GM18502 (cell line): Measurements from ENCODE around the gene ADGRL1.
"Not testable (repeated sequence)": the region's sequence is repeated elsewhere in the genome, so short reads cannot be mapped to it uniquely, and the experiment has no call there.

Source experiments
- ATAC-seq: cut with Tn5 transposase; IDR thresholded peaks from one replicate; pipeline ENCODE4 v1.9.1; 2021; ENCODE audit warnings: mild to moderate bottlenecking; ENCODE audit not compliant: unreplicated experiment, poor library complexity

Gene ADGRL1

DNA sequence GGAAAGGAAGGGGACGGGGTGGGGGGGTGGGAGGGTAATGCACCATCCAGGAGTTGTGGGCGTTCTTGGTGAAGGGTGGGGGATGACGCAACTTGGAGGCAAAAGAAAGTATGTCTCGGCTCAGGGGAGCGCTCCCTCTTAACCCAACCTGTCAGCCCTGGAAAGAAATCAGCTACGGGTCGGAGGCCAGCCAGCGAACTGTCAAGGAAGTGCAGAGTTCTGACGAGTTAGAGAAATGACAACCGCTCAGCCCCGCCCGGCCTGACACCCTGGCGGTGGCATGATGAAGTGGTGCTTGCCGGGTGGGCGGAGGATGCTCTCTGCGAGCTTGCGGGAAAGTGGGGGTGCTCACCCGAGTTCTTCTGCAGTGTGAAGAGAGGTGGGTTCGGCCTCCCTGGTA lies 15.4 kb upstream of the ADGRL1 start:
- ATAC-seq, result not testable (repeated sequence)

DNA sequence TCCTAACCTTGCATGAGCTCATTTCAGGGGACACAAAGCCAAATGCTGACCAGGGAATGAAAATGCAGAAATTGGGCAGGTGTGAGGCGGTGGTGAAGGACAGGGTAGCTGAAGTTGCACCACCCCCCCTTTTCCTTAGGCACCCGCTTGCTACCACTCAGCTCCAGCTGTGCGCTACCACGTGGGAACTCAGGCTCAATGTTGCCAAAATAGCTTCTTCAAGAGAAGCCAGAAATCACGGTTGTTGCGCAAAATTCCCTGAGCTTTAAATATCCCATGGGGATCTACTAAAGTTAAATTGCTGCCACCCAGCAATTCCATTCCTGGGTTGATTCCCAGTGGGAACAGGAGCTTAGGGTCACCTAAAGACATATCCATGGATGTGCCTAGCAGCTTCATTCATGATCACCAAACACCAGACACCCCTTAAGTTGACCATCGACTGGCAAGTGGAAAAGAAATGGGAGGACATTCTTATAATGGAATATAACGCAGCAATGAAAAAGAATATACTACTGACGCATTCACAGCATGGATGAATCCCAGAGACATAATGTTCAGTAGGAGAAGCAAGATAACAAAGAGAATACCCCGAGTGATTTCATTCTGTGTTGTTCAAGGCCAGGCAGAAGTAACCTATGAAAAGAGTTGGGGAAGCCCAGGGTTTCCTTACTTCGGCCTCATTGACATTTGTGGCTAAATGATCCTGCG lies 12.8 kb upstream of the ADGRL1 start:
- no peak for ATAC-seq

DNA sequence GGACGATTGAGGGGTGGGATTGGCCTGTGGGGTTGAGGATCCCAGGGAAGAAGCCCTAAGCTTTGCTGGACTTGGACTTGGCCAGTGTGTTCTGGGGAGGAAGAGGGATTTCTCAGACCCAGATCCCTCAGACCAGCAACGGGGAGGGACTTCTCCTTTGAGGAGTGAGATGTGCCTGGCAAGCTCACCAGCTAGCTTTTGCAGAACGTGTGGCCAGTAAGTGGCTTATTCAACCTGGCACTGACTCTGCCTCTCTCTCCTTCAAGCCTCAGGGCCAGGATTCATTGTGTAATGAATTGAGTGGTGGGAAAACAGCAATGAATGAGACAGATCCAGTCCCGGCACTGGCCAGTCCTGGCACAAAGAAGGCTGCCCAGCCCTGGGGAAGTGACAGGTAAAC lies 11.9 kb upstream of the ADGRL1 start:
- not testable (repeated sequence) for ATAC-seq

DNA sequence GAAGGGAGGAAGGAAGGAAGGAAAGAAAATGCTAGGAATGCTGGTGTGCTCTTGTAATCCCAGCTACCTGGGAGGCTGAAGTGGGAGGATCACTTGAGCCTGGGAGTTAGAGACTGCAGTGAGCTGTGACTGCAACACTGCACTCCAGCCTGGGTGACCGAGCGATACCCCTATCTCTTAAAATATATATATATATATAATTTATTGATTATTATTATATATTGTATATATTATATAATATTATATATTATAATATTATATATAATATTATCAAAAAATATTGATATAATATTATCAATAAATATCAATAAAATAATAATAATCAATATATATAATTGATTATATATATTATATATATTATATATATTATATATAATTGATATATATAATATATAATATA lies 8.6 kb upstream of the ADGRL1 start:
- ATAC-seq, result no peak

DNA sequence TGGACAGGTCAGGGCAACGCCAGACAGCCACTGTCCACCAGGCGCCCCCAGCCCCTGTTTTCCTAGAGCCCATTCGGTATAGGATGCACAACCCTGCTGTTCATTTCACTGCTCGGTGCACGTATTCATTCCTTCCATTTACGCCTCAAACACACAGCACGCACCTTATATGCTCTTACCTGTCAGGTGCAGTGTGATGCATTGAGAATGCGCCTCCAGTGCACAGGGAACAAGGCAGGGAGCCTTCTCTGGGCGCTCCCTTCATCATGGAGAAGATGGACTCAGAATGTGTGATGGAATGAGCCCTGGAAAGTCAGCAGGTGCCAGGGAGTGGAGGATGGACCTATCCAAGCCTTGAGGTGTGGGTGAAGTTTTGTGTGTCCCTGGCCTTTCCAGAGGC lies 4.2 kb upstream of the ADGRL1 start:
- not testable (repeated sequence) for ATAC-seq

DNA sequence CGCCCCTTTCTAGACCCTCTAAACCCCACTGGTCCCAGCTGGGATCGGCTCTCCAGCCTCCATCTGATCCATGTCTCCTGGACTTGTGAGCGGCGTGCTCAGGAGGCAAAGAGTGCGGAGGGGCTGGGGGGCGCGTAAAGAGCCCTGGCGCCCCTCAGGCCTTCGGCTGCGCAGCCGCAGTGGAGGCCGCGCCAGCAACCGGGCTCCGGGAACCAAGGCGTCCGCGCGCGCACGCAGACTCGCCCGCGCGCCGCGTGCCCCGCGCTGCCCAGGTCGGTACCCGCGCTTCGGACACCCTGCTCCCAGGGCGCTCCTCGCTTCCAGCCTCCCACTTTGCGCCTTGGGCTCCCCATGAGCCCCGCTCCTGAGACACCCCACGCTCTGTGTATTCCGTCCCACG lies 3.4 kb upstream of the ADGRL1 start:
- not testable (repeated sequence) for ATAC-seq

DNA sequence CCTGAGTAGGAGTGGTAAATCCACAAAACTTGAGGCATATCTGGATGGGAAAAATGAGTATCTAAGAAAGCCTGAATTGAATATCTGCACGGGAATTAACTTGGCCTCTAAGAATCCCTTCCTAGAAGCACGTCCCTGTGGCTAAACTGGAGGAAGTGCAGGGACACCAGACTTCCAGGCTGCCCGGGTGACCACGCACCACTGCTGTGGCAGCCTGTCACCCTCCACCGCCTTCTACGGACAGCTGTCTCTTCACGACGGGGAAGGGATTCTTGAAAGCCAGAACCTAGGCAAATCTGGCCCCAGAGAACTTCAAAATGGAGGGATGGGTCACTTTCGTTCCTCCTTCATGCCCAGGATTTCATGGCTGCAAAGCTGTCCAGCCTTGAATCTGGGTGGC lies 2.5 kb upstream of the ADGRL1 start:
- not testable (repeated sequence) for ATAC-seq

DNA sequence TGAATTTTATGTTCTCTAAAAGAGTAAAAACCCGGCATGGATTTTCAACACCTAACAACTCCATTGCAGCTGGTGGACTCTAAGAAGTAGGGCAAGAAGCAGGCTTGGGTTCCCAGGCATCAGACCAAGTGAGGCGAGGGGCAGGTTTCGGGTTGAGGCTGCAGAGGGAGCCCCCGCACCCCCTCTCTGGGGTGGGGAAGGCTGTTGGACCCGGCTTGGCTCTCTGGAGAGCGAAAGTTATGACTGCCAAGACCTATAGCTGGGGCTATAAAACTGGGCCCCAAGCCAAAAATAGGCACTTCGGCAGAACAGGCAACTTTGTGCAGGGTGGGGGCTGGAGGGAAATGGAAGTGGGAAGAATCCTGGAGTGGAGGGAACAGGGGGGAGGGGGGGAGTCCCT lies 1.8 kb upstream of the ADGRL1 start:
- ATAC-seq, result not testable (repeated sequence)

DNA sequence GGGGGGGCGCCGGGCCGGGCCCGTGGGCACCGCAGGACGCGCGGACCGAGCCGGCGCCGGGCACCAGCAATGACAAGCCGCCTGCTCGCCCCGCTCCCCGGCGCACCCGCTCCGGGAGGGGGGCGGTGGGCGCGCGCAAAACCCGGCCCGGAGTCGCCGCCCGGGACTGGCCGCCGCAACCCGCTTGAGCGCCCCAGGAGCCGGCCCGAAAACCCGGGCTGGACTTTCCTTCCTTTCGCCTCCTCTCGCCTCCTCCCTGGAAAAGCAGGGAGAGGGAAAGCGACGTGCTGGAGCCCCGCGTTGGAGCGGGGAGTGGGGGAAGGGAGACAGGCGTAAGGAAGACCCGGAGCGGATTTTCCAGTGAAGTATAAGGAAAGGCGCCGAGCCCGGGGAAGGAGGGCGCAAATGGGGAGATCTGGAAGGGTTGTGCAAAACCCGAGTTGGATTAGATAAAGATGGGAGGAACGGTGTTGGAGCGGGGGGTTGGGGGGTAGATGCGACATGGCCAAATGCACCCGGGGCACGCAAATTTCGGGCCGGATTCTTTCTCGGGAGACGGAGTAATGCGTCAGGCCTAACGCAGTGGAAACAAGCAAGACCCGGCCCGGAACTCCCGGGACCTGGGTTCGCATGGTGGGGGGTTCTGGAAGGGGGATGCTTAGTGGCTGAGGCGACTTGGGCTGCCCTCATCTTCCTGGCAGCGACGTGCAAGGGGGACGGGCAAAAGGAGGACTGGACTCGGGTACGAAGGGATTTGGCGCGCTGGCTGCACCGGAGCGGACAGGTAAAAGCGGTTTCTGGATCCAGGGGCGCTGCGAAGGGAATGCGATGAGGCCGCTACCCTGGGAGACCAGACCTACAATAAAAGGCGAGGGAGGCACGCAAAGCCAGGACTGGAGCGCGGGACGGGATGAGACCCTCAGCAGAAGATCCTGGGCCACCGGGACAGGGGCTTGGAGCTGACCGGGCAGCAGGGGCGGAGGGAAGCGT lies 1.1 kb upstream of the ADGRL1 start:
- not testable (repeated sequence) for ATAC-seq

DNA sequence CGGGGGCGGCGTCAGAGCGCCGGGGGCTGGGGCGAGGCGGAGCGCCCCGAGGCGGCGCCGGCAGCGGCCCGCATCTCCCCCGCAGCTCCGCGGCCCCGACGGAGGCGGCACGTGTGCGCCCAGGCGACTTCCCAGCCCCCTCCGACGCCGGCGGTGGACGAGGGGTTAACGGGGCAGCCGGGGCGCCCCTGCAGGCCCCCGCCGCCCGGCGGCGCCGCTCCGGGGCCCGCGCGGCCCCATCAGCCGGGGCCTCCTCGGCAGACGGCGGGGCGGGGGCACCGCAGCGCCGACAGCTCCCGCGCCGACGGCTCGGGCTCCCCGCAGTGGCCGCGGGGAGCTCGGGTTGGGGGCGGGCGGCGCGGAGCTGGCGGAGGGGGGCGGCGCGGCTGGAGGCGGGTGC lies 339 bp upstream of the ADGRL1 start:
- not testable (repeated sequence) for ATAC-seq

DNA sequence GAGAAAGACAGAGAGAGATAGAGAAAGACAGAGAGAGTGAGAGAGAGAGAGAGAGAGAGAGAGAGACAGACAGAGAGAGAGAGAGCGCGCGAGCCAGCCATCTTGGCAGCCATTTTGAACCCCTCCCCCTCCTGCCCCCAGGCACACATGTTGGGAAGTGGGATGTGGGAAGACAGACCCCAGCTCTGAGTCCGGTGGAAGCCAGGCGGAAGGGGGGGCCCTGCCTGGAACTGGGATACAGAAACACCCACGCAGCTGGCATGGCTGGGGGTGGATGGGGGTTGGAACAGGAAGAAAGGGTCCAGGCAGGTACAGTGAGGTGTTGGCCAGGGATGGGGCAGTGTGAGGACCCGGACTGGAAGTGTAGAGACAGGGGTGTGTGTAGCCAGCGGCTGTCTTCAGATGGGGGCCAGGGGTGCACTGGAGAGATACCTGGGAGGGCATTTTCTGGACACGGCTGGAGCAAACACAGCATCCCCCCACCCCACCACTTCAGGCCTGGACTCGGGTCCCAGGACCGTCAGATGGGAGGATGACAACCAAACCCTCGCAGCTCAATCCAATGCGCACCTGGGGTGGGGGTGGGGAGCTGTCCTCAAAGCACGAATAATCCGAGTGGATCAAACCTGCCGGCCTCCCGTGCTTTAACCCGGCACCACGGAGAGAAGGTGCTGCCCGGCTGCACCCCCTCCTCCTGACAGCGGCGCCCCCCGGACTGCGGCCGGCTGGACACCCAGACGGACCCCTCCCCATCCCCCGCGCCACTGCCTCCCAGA lies 1.1 kb downstream of the ADGRL1 start:
- not testable (repeated sequence) for ATAC-seq

DNA sequence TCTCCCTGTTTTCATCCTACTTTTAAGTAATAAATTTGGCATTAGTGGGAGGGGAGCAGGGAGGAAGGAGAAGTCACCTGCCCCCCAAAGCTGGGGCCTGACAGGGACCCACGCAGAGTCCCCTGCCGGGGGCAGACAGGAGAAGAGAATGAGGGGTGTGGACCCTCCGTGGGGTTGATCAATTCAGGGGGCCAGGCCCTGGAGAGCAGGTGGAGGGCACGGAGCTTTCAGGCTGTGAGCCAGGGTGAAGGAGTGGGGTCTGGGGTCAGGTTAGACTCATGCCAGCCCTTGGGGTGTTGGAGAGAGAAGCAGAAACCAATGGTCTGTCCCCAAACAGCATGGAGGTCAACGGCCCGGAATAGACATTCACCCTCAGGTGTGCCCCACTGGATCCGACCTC lies 1.8 kb downstream of the ADGRL1 start:
- not testable (repeated sequence) for ATAC-seq

DNA sequence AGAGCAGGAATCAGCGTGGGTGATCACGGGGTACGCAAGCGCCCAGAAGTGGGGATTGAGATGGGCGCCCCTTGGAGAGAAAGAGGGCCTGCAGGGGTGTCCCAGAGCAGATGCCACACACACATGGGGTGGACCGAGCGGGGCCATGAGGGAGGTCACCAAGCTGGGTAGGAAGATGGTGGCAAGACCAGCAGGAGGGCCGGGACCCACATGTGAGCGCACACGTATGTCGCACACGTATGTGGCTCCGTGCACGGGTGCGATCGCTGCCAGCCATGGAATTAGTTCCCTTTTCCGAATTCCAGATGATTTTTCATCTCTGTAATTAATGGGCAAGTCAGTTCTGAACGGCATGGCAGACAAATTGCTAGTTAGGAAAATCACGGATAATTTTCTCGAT lies 2.2 kb downstream of the ADGRL1 start:
- not testable (repeated sequence) for ATAC-seq

DNA sequence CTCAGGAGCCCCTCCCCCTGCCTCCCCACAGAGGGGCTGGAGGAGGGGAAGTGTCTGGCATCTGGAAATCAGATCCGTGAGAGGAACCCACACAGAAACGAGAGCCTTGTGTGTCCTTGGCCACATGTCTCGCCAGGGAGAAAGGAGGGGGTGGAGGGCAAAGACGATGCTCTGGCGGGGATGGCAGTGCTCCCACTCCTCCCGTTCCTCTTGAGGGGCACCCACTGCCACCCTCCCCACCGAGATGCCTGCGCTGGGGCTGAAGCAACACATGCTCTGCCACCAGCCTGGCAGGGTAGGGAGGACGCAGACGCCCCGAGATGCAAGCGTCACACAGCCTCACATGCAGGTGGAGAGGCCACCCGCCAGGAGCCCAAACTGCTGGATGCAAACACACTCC lies 2.8 kb downstream of the ADGRL1 start:
- ATAC-seq, result no peak

DNA sequence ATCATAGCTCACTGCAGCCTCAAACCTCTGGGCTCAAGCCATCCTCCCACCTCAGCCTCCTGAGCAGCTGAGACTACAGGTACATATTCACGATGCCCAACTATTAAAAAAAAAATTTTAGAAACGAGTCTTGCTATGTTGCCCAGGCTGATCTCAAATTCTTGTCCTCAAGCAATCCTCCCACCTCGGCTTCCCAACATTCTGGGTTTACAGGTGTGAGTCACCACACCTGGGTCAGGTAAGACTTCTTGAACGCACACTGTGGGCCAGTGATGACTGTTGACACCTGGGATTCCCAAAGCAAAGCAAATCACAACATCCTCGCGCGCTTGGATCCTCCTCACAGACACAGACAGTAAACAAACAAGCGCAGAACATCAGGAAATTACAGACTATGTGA lies 4.5 kb downstream of the ADGRL1 start:
- not testable (repeated sequence) for ATAC-seq

DNA sequence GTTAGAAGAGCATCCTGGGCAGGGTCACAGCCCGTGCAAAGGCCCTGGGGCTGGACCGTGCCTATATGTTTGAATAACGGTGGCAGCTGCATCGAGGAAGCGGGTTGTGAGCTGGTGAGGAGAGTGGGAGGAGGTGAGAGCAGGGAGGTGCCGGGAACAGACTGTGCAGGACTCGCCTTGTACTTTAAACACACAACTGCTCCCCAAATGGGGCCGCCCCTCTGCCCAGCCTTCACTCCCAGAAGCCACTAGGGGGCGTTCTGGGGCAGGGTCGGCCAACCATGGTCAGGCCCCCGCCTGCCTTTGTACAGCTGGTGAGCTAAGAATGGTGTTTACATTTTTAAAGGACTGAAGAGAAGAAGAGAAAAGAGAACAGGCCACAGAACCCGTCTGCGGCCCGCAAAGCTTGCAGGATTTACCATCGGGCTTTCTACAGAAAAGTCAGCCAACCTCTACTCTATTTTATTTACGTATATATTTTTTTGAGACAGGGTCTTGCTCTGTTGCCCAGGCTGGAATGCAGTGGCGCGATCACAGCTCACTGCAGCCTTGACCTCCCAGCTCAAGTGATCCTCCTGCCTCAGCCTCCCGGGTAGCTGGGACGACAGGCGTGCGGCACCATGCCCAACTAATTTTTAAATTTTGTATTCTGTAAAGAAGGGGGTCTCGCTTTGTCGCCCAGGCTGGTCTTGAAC lies 5.7 kb downstream of the ADGRL1 start:
- not testable (repeated sequence) for ATAC-seq

DNA sequence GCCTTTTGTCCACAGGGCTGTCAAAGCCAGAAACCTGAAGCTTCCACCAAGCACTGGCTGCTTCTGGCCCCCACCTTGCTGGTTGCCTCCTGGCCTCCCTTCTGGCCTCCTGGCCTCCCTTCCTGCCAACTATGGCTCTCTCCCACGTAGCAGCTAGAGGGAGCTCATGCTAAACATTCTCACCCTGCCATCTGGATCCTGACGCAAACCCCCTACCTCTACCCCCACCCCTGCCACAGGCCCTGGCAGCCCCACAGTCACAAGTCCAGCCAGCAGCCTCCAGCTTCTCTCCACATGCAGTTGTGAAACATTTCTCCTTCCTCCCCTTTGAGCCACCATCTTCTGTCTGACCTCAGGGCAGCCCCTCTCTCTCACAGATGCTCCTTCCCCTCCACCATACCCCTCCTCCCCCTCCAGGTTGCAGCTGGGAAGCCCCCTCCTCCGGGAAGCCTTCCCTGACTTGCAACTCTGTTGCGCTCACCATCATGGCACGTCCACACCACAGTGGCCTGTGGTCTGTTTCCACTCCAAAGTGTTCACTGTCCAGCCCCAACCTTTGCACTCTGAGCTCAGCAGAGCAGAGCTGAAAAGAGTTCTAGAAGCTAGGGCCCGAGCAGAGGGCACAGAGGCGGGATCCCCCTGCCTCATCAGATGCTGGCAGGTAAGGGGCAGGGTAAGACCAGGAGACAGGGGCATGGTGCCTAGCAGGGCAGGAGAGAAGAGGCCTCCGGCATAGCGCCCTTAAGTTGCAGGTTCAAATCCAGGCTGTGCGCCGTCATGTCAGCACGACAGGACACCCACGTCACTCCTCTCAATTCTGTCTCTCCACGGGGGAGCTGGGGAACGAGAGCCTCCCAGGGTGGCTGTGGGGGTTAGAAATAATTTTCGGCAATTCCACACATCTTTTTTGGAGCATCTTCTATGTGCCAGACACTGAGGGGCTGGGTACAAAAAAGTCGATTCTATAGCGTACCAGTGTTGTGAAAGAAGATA lies 7.3 kb downstream of the ADGRL1 start:
- no peak for ATAC-seq

DNA sequence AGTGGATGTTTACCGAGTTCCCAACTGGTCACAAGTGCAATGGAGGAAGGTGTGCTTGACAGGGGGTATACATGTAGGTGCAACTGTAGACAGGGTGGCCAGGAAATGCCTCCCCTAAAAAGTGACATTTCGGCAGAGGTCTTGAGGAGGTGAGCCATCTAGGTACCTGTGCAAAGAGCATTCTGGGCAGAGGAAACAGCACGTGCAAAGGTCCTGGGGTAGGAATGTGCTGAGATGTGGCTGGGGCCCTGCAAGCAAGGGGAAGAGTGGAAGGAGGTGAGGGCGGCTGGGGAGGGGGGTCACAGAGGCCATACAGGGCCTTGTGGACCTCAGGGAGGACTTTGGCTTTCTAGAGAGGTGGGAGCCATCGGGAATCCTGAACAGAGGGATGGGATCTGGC lies 8.1 kb downstream of the ADGRL1 start:
- ATAC-seq, result no peak

DNA sequence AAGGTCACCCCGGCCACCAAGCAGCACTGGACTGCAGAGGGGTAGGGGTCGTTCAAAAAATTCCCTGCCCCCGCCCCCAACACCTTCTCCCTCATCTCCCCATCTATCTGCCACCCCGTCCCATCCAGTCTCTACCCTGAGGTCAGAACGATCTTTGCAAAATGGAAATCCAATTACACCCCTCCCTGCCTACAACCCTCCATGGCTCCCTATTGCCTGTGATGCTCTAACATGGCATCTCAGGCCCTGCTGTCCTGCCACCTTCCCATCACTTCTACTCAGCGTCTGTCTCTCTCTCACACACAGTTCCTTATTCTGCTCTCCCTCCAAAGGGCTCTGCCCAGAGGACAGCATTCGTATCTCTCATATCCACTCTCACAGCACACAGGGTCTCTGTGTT lies 8.7 kb downstream of the ADGRL1 start:
- not testable (repeated sequence) for ATAC-seq
